ENCODE results near the gene NME7. TPM values are rescaled to one million over a fixed set of nuclear protein-coding genes. Genes with fewer than 3 reads are reported as not detected.
A peak's percentile ranks its signal among the peaks of the same experiment; 100 is the strongest.

NME7 gene
- total RNA-seq, 2 donors from 2014 or later, result 6.2 TPM

DNA sequence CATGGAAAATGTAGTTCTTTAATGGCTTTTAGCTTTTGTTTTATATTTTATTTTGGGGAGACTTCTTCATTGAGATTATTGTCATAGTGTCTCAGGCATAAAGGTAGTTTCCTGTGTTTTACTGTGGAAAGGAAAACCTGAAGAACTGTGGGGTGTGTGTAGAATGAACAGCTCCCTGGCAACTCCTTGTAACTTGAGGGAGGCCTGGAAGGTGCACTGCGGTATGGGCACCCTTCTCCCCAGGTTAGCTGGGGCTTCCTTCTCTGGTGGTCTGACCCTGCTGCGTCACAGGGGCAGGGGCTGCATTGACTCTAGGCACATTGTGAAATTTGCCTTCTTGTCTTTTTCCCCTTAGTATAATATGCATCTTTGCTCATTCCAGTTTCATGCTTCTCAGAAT lies 259.4 kb downstream of the NME7 start:
- DNase-seq, result no peak
- Mint-ChIP-seq H3K36me3 (ENCODE audit: insufficient read depth in 2 of 2) (peaks cover 0 to 7% of the 10 kb centered on the region in 2 donors), H3K27ac (no peak overlapping the region), H3K4me3 (peak overlapping the region; percentile 85 to 86), H3K27me3 (ENCODE audit: low read depth) (no peaks in the 10 kb centered on the region), H3K9me3 (no peaks in the 10 kb centered on the region), H3K4me1 (ENCODE audit: low read depth) (peaks cover 51% of the 10 kb centered on the region)
- ATAC-seq (replicated peaks in 1 of 2), result no peak

DNA sequence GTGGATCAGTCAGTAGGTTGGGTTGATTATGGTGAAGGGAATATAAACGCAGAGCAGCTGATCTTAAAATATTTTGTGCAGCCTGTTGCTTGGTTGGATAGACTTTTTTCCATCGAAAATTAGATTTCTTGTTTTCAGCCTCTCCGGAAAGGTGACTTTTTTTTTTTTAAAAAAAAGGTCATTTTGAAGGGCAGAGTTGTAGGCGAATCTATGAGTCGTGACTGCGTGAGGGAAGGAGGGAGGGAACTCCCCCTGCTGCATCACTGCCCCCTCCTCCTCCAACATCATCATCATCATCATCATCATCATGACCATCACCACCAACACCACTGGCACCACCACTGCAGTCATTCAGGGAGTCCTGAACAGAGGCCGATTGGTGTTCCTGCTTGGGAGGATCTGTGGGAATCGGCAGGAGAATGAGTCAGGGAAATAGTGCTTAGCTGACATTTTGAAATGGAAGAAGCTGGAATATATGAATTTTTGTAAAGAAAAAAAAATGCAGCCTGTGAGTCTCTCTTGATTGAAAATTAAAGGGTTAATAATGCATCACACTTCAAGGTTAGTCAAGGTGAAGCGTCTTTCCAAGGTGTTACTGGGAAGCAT lies 259.9 kb downstream of the NME7 start:
- H3K4me1 Mint-ChIP-seq (ENCODE audit: low read depth), result peaks cover 51% of the 10 kb centered on the region
- H3K27ac Mint-ChIP-seq, result peak overlapping the region; percentile 26
- peak overlapping the region; percentile 85 to 86 for H3K4me3 Mint-ChIP-seq
- H3K36me3 Mint-ChIP-seq (ENCODE audit: insufficient read depth in 2 of 2), result peaks cover 0 to 7% of the 10 kb centered on the region in 2 donors
- peak in 1 of 2 donors; percentile 15 for ATAC-seq (replicated peaks in 1 of 2)
- peak; percentile 25 to 55 for DNase-seq
- H3K9me3 Mint-ChIP-seq, result no peaks in the 10 kb centered on the region
- H3K27me3 Mint-ChIP-seq (ENCODE audit: low read depth), result no peaks in the 10 kb centered on the region

- peak overlapping the region; percentile 85 to 86 for H3K4me3 Mint-ChIP-seq
- peak in 1 of 2 donors; percentile 15 for ATAC-seq (replicated peaks in 1 of 2)
These were observed 260.5 kb downstream of the NME7 start for GRCh38 chr1:169106921-169107602.

DNA sequence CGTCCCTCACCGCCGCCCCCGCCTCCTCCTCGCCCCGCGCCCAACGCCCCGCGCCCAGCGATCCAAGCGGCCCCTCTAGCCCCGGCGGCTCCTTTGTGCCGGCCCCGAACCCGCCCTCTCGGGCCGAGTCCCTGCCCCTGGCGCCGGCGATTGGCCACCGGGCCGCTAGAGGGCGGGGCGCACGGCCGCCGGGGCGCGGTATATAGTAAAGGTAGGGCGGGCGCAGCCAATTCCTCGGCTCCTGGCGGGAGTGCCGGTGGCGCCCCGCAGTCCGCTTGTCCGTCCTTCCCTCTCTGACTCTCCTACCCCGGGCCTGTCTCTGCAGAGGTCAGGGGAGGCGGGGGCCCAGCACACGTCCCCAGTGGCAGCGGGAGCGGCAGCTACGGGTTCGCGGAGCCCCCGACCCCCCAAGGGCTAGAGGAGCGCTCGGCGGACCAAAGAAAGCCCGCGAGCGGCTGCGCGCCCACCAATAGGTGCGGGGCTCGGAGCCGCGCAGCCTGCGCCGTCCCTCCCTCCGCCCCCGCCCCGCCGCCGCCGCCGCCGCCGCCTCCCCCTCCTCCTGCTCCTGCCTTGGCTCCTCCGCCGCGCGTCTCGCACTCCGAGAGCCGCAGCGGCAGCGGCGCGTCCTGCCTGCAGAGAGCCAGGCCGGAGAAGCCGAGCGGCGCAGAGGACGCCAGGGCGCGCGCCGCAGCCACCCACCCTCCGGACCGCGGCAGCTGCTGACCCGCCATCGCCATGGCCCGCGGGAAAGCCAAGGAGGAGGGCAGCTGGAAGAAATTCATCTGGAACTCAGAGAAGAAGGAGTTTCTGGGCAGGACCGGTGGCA lies 261.3 kb downstream of the NME7 start, which contains the start of gene ATP1B1:
Gene ATP1B1, plus strand, starts transcription at position 596 of the 826 bp plus-strand sequence. Its CDS starts 140 bp downstream, at position 736.
- no peaks in the 10 kb centered on the region for H3K9me3 Mint-ChIP-seq
- peak within 1 kb of the TSS; percentile 85 to 86 for H3K4me3 Mint-ChIP-seq
- ATAC-seq (replicated peaks in 1 of 2) (peak; percentile 90 to 92), DNase-seq (peak; percentile 86 to 90)
- peaks cover 51% of the 10 kb centered on the region for H3K4me1 Mint-ChIP-seq (ENCODE audit: low read depth)
- H3K36me3 Mint-ChIP-seq (ENCODE audit: insufficient read depth in 2 of 2), result peaks cover 0 to 5% of the 10 kb centered on the region in 2 donors
- H3K27ac Mint-ChIP-seq, result peak within 1 kb of the TSS; percentile 26
- H3K27me3 Mint-ChIP-seq (ENCODE audit: low read depth), result no peaks in the 10 kb centered on the region

More at GRCh38 chr1:169106921-169107602, 260.5 kb downstream of the NME7 start:
- peaks cover 51% of the 10 kb centered on the region for H3K4me1 Mint-ChIP-seq (ENCODE audit: low read depth)
- no peaks in the 10 kb centered on the region for H3K9me3 Mint-ChIP-seq
- H3K36me3 Mint-ChIP-seq (ENCODE audit: insufficient read depth in 2 of 2), result peaks cover 0 to 5% of the 10 kb centered on the region in 2 donors
- peak overlapping the region; percentile 26 for H3K27ac Mint-ChIP-seq
- H3K27me3 Mint-ChIP-seq (ENCODE audit: low read depth), result no peaks in the 10 kb centered on the region
- peak; percentile 15 to 22 for DNase-seq

GRCh38 chr1:169105434-169106094 lies 262.0 kb downstream of the NME7 start:
- ATAC-seq (replicated peaks in 1 of 2), result peak; percentile 10 to 40
- peaks cover 48% of the 10 kb centered on the region for H3K4me1 Mint-ChIP-seq (ENCODE audit: low read depth)
- DNase-seq, result peak; percentile 42 to 49
- peaks cover 0 to 5% of the 10 kb centered on the region in 2 donors for H3K36me3 Mint-ChIP-seq (ENCODE audit: insufficient read depth in 2 of 2)
- no peaks in the 10 kb centered on the region for H3K27me3 Mint-ChIP-seq (ENCODE audit: low read depth)
- peak overlapping the region; percentile 76 to 83 for H3K4me3 Mint-ChIP-seq
- H3K9me3 Mint-ChIP-seq, result no peaks in the 10 kb centered on the region
- no peak overlapping the region for H3K27ac Mint-ChIP-seq

DNA sequence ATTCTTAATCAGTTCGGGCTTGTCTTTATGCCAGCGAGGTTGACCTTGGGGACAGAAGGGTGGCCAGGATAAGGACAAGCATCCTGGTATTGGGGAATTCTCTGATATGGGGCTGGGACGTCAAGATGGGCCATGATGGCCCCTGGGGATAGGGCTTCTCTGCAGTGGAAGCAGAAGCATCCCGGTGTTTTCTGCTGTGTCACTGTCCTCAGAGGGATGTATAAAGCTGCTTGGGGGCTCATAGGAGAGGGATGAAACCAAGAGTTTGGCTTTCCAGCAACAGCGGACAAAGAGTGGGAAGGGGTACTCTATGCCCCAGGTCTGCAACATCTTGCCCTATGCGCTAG lies 262.5 kb downstream of the NME7 start:
- Mint-ChIP-seq H3K36me3 (ENCODE audit: insufficient read depth in 2 of 2) (peaks cover 0 to 5% of the 10 kb centered on the region in 2 donors), H3K4me1 (ENCODE audit: low read depth) (peaks cover 43% of the 10 kb centered on the region), H3K27me3 (ENCODE audit: low read depth) (no peaks in the 10 kb centered on the region), H3K4me3 (peak overlapping the region; percentile 76 to 83), H3K9me3 (no peaks in the 10 kb centered on the region), H3K27ac (no peak overlapping the region)
- ATAC-seq (replicated peaks in 1 of 2) (no peak), DNase-seq (no peak)

DNA sequence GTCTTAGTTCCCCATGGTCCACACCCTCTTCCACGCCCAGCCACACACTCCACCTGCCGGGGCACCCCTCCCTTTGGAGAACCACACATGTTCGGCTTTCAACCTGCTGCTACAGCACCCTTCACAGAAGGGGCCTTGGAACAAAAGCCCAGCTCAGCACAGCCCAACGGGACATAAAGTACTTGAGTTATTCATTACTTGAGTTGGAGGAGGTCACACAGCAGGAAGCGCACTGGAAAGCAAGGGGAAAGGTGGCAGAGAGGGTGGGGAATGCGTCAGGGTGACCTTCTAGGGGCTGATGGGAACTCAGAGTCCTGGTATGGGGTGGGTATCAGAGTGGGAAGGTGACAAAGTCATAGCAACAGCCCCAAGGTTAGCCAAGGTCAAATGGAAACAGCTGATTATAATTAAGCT lies 264.1 kb downstream of the NME7 start:
- H3K27ac Mint-ChIP-seq, result no peak overlapping the region
- H3K4me3 Mint-ChIP-seq, result no peak overlapping the region
- H3K4me1 Mint-ChIP-seq (ENCODE audit: low read depth), result peaks cover 27% of the 10 kb centered on the region
- no peaks in the 10 kb centered on the region for H3K27me3 Mint-ChIP-seq (ENCODE audit: low read depth)
- H3K9me3 Mint-ChIP-seq, result no peaks in the 10 kb centered on the region
- H3K36me3 Mint-ChIP-seq (ENCODE audit: insufficient read depth in 2 of 2), result peaks cover 0 to 6% of the 10 kb centered on the region in 2 donors
- ATAC-seq (replicated peaks in 1 of 2), result no peak
- DNase-seq, result no peak

DNA sequence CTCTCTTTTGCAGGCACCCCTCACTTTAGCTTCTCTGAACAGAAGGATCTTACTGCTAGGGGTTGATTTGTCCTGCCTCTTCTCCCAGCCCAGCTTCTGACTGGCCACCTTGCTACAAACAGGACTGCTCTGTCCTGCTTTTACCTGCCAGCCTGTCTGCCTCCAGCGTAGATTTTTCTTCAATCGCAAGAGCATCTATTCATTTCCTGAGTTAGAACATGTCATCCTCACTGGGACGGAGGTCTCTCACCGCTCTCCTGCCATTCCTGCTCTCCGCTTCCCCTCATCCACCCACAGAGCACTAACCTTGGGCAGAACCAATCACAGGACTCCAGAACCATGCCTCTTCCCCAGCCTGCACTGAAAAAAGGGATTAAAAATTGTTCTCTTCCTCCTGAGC lies 264.6 kb downstream of the NME7 start:
- no peak overlapping the region for H3K27ac Mint-ChIP-seq

DNA sequence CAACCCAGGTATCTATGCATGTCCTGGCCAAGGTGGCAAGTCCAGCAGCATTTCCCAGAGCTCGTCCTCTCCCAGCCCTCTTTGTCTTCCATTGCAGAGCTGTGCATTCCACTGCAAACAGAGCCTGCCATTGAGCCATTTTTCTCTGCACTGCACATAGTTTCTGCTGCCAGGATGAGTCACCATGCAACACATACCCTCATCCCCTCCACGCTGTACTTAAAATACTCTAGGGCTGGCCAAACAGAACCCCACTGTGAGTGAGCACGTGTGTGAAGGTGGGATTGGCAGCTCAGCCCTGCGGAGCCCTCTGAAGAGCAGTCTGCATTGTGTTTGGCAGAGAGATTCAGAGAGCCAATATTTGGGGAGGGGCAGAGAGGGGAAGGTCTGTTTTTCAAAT lies 265.0 kb downstream of the NME7 start:
- Mint-ChIP-seq H3K4me1 (ENCODE audit: low read depth) (peaks cover 18% of the 10 kb centered on the region), H3K9me3 (no peaks in the 10 kb centered on the region), H3K36me3 (ENCODE audit: insufficient read depth in 2 of 2) (peaks cover 0 to 5% of the 10 kb centered on the region in 2 donors), H3K27ac (no peak overlapping the region), H3K4me3 (no peak overlapping the region), H3K27me3 (ENCODE audit: low read depth) (no peaks in the 10 kb centered on the region)
- ATAC-seq (replicated peaks in 1 of 2) (no peak), DNase-seq (no peak)

More for the DNA sequence above, 264.6 kb downstream of the NME7 start:
- Mint-ChIP-seq H3K4me3 (no peak overlapping the region), H3K27me3 (ENCODE audit: low read depth) (no peaks in the 10 kb centered on the region), H3K4me1 (ENCODE audit: low read depth) (peaks cover 22% of the 10 kb centered on the region), H3K9me3 (no peaks in the 10 kb centered on the region), H3K36me3 (ENCODE audit: insufficient read depth in 2 of 2) (peaks cover 0 to 7% of the 10 kb centered on the region in 2 donors)
- ATAC-seq (replicated peaks in 1 of 2) (no peak), DNase-seq (no peak)

DNA sequence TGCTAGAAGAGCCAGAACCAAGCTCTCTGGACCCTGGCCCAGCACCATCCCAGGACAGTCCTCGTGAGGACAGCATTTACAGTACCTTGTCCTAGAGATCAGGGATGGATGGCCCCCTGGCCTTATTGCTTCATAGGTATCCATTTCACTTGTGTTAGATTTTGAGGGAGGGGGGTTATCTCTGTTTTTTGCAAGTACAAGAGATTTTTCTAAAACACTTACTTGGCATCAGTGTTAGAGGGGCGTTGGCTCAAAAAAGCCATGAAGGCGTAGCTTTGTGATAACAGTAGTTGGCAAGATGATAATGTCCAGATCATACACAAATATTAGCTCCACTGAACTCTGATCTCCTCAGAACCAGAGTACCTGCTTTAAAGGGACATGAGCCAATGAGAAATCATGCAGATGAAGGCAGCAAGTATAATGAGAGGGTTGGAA lies 266.9 kb downstream of the NME7 start:
- H3K9me3 Mint-ChIP-seq, result peaks cover 2 to 3% of the 10 kb centered on the region in 2 donors
- peaks cover 11% of the 10 kb centered on the region for H3K4me1 Mint-ChIP-seq (ENCODE audit: low read depth)
- no peak overlapping the region for H3K27ac Mint-ChIP-seq
- H3K4me3 Mint-ChIP-seq, result no peak overlapping the region
- DNase-seq (no peak), ATAC-seq (replicated peaks in 1 of 2) (no peak)
- no peaks in the 10 kb centered on the region for H3K27me3 Mint-ChIP-seq (ENCODE audit: low read depth)
- peaks cover 0 to 2% of the 10 kb centered on the region in 2 donors for H3K36me3 Mint-ChIP-seq (ENCODE audit: insufficient read depth in 2 of 2)

DNA sequence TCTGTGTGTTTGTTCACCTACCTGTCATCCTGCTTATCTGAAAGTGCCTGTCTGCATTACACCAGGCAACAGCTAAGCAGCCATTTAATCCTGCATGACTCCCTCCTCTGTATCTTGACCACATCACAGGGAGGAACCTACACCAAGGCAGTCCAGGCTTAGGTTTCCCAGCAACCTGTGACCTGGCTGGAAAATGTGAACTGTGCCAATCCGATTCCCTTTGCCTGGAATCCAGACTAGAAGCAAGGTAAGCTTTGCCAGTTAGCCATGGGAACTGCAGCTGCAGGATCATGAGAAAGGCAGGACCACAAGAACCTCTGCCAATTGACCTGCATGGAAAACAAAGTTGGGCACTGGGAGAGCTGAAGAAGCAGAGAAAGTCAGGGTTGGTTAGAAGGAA lies 267.4 kb downstream of the NME7 start:
- Mint-ChIP-seq H3K4me1 (ENCODE audit: low read depth) (peaks cover 7% of the 10 kb centered on the region), H3K9me3 (peaks cover 3 to 4% of the 10 kb centered on the region in 2 donors), H3K27ac (no peak overlapping the region), H3K36me3 (ENCODE audit: insufficient read depth in 2 of 2) (peaks cover 0 to 2% of the 10 kb centered on the region in 2 donors), H3K4me3 (no peak overlapping the region), H3K27me3 (ENCODE audit: low read depth) (no peaks in the 10 kb centered on the region)
- DNase-seq (no peak), ATAC-seq (replicated peaks in 1 of 2) (no peak)

GRCh38 chr1:169099561-169099960 lies 268.0 kb downstream of the NME7 start:
- Mint-ChIP-seq H3K27ac (no peak overlapping the region), H3K27me3 (ENCODE audit: low read depth) (no peaks in the 10 kb centered on the region), H3K4me3 (no peak overlapping the region), H3K9me3 (peaks cover 3 to 4% of the 10 kb centered on the region in 2 donors), H3K4me1 (ENCODE audit: low read depth) (peaks cover under 1% of the 10 kb centered on the region), H3K36me3 (ENCODE audit: insufficient read depth in 2 of 2) (peaks cover 0 to 2% of the 10 kb centered on the region in 2 donors)
- DNase-seq (no peak), ATAC-seq (replicated peaks in 1 of 2) (no peak)
